Measurements from ENCODE around the gene SLC25A30.

GRCh38 chr13:45448965-45449559 lies 30.9 kb upstream of the SLC25A30 start:
- TF ChIP-seq, protein P1, sequence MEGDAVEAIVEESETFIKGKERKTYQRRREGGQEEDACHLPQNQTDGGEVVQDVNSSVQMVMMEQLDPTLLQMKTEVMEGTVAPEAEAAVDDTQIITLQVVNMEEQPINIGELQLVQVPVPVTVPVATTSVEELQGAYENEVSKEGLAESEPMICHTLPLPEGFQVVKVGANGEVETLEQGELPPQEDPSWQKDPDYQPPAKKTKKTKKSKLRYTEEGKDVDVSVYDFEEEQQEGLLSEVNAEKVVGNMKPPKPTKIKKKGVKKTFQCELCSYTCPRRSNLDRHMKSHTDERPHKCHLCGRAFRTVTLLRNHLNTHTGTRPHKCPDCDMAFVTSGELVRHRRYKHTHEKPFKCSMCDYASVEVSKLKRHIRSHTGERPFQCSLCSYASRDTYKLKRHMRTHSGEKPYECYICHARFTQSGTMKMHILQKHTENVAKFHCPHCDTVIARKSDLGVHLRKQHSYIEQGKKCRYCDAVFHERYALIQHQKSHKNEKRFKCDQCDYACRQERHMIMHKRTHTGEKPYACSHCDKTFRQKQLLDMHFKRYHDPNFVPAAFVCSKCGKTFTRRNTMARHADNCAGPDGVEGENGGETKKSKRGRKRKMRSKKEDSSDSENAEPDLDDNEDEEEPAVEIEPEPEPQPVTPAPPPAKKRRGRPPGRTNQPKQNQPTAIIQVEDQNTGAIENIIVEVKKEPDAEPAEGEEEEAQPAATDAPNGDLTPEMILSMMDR (IDR thresholded peaks at IDR 0.05), result no peak
- no peak for TF ChIP-seq POLR2AphosphoS5 (IDR thresholded peaks at IDR 0.05)

Measured in prostate gland (tissue), 2 donors.